Measurements from ENCODE around the gene GABRE.

GABRE gene

DNA sequence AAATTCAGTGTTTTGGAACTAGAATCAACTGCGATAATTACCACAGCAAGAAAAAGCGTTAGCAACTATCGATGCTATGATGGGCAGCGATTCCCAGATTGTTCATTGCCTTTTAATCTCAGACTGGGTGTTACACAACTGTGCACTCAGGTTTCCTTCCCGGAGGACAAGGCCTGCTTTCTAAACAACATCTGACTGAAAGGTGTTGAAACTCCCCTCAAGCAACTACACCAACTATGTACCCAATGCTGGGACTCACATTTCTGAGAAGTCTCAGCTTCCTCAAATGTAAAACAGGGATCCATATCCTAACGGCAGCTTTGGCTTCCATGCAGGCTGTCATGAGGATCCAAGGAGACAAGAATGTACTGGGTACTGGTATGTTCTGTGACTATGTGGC is 8.2 kb downstream of the GABRE start:
- TF ChIP-seq, protein P1, sequence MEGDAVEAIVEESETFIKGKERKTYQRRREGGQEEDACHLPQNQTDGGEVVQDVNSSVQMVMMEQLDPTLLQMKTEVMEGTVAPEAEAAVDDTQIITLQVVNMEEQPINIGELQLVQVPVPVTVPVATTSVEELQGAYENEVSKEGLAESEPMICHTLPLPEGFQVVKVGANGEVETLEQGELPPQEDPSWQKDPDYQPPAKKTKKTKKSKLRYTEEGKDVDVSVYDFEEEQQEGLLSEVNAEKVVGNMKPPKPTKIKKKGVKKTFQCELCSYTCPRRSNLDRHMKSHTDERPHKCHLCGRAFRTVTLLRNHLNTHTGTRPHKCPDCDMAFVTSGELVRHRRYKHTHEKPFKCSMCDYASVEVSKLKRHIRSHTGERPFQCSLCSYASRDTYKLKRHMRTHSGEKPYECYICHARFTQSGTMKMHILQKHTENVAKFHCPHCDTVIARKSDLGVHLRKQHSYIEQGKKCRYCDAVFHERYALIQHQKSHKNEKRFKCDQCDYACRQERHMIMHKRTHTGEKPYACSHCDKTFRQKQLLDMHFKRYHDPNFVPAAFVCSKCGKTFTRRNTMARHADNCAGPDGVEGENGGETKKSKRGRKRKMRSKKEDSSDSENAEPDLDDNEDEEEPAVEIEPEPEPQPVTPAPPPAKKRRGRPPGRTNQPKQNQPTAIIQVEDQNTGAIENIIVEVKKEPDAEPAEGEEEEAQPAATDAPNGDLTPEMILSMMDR (IDR thresholded peaks at IDR 0.05) = no peak
- Mint-ChIP-seq H3K36me3 (ENCODE audit: low read depth) (peaks cover 10% of the 10 kb centered on the region), H3K4me1 (no peaks in the 10 kb centered on the region), H3K27me3 (ENCODE audit: low read depth, poor library complexity) (peaks cover 10% of the 10 kb centered on the region), H3K9me3 (peaks cover 57% of the 10 kb centered on the region), H3K4me3 (no peak overlapping the region), H3K27ac (no peak overlapping the region)
- DNase-seq = no peak

DNA sequence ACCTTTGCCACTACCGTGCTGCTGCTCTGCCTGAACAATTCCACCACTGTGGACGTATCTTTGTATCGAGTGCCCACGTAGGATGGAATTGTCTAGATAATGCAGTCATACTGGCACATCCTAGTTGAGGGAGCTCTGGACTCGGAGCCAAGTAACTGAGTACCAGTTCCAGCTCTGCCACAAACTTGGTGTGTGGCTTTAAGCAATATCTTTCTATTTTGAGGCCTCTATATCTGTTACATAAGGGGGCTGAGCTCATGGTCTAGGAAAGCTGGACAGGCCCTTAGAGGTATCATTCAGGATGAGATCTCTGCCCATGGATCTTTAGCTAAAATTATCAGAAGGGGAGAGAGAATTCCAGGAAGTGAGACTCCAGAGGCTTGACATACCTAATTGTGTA is 12.4 kb downstream of the GABRE start:
- peaks cover 65% of the 10 kb centered on the region for H3K9me3 Mint-ChIP-seq
- H3K27me3 Mint-ChIP-seq (ENCODE audit: low read depth, poor library complexity) = peaks cover 13% of the 10 kb centered on the region
- H3K36me3 Mint-ChIP-seq (ENCODE audit: low read depth) = no peaks in the 10 kb centered on the region
- TF ChIP-seq, protein P1 (IDR thresholded peaks at IDR 0.05) = no peak
- H3K4me3 Mint-ChIP-seq = no peak overlapping the region
- no peak overlapping the region for H3K27ac Mint-ChIP-seq
- no peaks in the 10 kb centered on the region for H3K4me1 Mint-ChIP-seq
- no peak for DNase-seq

DNA sequence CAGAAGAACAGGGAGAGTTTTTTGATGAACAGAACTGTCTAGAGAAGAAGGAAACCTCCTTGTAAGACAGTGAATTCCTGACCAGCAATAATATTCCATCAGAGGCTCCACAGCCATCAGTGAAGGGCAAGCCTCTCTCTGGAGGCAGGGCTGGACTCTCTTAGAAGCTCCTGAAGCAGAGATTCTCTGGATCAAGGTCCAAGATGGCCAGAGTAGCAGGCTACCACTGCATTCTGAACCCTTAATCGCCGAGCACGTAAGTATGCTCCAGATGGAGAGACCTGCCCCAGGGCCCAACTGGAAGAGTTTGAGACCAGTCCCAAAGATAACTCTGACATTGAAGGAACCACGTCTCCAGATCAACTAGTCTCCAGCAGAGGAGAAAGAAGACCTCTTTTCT is 16.4 kb downstream of the GABRE start:
- H3K9me3 Mint-ChIP-seq = peaks cover 79% of the 10 kb centered on the region
- H3K4me3 Mint-ChIP-seq = no peak overlapping the region
- peaks cover 19% of the 10 kb centered on the region for H3K27me3 Mint-ChIP-seq (ENCODE audit: low read depth, poor library complexity)
- TF ChIP-seq, protein P1 (IDR thresholded peaks at IDR 0.05) = no peak
- no peak for DNase-seq
- H3K27ac Mint-ChIP-seq = no peak overlapping the region
- H3K4me1 Mint-ChIP-seq = no peaks in the 10 kb centered on the region
- H3K36me3 Mint-ChIP-seq (ENCODE audit: low read depth) = no peaks in the 10 kb centered on the region

DNA sequence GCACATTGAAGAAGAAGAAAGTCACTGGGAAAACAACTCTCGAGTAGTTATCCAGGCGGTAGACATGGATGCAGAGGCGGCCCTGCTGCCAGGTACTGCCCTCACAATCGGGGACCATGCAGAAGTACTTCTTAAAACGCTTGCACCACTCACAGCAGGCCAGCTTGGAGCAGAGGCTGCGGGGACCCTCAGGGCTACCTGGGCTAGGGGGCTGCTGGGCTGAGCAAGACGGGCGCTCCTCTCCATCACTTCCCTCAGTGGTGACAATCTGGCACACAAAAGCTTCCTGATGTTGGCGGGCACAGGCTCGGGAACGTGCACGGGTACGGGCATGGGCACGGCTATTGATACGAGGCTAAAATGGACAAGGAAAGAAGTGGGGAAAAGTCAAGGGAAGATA is 19.7 kb downstream of the GABRE start:
- Mint-ChIP-seq H3K4me3 (no peak overlapping the region), H3K9me3 (peaks cover 60% of the 10 kb centered on the region), H3K4me1 (no peaks in the 10 kb centered on the region), H3K27me3 (ENCODE audit: low read depth, poor library complexity) (peaks cover 13% of the 10 kb centered on the region), H3K27ac (no peak overlapping the region), H3K36me3 (ENCODE audit: low read depth) (no peaks in the 10 kb centered on the region)
- TF ChIP-seq, protein P1 (IDR thresholded peaks at IDR 0.05) = no peak
- no peak for DNase-seq

DNA sequence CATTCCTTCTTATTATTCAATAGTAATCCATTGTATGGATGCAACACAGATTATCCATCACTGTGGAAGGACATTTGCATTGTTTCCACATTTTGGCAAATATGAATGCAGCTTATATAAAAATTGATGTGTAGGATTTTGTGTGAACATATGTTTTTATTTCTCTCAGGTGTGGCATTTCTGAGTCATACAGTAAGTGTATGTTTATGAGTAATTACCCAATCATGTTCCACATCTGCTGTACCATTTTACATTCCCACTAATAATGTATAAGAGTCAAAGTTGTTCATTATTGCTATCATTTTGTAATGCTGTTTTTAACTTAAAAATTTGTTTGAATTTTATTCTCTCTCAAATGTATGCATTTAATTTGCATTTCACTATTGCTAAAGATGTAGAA is 36.3 kb downstream of the GABRE start:
- Mint-ChIP-seq H3K27ac (no peak overlapping the region), H3K4me1 (no peaks in the 10 kb centered on the region), H3K27me3 (ENCODE audit: low read depth, poor library complexity) (no peaks in the 10 kb centered on the region), H3K4me3 (no peak overlapping the region), H3K9me3 (peaks cover 38% of the 10 kb centered on the region), H3K36me3 (ENCODE audit: low read depth) (no peaks in the 10 kb centered on the region)
- TF ChIP-seq, protein P1 (IDR thresholded peaks at IDR 0.05) = no peak
- no peak for DNase-seq

DNA sequence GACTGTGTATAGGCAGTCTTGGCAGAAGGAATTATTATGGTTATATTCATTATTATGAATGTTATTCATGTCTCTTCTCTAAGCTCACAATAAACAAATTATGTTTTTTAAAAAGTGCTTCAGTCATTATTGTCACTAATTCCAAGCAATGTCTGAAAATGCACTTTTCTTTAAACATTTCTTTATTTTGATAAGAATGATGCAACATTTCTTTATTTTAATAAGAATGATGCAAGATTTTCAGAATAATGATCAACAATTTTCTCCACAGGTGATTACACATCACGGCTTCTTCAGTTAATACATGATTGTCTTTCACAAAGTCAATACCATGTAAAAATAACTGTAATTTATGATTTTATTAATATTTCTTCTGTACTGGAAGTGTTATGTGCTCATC is 39.1 kb downstream of the GABRE start:
- Mint-ChIP-seq H3K4me1 (no peaks in the 10 kb centered on the region), H3K36me3 (ENCODE audit: low read depth) (no peaks in the 10 kb centered on the region), H3K9me3 (peaks cover 26% of the 10 kb centered on the region), H3K4me3 (no peak overlapping the region), H3K27ac (no peak overlapping the region), H3K27me3 (ENCODE audit: low read depth, poor library complexity) (no peaks in the 10 kb centered on the region)
- TF ChIP-seq, protein P1 (IDR thresholded peaks at IDR 0.05) = no peak
- DNase-seq = no peak
